Left kidney (tissue), 2 donors: Measurements from ENCODE around the gene UBR1. TPM values are rescaled to one million over a fixed set of nuclear protein-coding genes. Genes with fewer than 3 reads are reported as not detected.

Experiments used
- DNase-seq: peaks from one replicate; pipeline ENCODE4 v3.0.0-alpha.2; 2013
- polyA plus RNA-seq: library from polyadenylated mRNA; unstranded; fragments of 120-200 nt; gene quantifications from one replicate; pipeline ENCODE4 v1.2.1, GENCODE V29; 2013; ENCODE audit not compliant: insufficient read length

The UBR1 gene
- polyA plus RNA-seq, 1 donor: 29.4 TPM

DNA sequence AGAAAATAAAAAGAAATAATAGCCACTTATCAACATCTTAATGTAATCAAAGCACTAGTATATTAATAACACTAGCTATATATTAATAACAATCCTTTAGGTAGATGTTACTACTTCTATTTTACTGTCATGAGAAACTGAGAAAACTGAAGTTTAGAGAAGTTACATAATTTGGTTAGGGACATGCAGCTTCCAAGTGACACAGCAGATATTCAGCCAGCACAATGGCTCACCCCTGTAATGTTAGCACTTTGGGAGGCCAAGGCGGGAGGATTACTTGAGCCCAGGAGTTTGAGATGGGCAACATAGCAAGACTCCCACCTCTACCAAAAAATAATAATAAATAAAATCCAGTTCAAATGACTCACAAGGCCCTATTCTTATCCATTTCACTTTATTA, 1.9 kb upstream of the UBR1 start:
- DNase-seq: no peak

DNA sequence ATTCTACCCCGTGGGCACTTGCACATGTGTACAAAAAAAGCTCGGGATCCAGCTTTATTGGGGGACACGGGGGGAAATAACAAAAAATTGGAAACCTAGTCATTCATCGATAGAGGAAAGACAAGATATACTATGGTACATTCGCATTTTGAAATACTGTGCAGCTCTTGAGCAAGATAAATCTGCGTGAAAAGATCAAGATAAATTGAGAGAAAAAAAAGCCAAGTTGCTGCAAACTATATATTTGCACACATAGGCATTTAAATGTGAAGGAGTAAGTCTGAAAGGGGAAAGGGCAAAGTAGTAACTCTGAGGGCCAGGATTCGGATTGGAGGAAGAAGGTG, 620 bp upstream of the UBR1 start:
- DNase-seq: no peak

DNA sequence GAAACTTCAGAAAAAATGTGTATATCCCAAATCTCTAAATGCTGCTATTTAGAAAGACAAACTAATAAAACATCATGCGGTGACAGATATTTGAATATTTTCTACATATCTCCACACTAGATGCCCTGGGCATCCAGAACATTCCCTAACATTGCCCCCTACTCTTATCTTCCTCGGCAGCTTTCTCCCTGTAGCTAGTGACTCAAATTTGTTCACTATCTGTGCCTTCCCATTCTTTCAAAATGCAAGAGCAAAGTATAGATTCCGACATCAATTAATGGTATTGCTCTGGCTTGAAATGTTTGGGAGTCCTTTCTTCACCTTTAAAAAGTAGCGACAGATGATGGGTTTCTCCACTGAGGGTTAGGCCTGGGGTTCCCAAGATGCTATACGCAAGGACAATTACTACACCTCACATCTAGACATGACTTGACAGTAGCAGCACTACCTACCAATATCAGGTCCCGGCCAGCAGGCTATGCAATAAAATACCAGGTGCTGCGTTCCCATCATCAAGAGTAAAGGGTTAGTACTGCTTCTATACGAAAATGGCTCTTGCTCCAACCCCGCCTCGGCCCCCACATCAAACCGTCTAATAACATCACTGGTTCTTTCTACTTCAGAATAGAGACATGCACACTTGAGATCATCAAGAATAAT, 631 bp downstream of the UBR1 start:
- no peak for DNase-seq

DNA sequence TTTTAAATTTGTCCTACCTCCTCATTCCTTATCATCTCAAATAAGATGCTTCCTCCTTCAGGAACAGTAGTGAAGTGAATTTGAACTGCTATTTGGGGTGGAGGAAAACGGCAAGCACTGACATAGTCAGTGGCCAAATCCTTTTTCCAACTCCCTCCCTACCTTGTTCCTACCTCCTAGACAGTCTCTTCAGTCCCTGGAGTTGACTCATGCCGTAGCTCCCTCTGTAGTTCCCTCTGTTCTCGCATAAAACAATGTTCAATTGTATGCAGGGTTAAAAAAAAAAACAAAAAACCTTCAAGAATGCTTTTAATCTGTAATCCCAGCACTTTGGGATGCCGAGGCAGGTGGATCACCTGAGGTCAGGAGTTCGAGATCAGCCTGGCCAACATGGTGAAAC, 1.4 kb downstream of the UBR1 start:
- no peak for DNase-seq

DNA sequence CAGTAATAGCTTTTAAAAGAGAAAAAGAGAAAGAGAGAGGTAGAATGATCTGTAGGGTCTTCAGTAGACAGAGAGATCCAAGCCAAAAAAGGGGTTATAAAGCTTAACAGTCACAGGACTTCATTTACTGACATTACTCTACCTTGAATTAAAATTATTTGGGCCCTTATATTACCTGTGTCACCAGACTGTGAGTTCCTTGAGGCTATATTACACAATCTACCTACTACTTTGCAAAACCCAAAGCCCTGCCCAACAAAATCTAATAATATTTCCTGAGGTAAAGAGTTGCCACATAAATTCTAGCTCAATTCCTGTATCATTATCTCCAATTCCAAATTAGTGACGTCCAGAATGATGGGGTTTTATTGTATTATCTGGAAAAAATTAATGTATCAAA, 1.9 kb downstream of the UBR1 start:
- no peak for DNase-seq

DNA sequence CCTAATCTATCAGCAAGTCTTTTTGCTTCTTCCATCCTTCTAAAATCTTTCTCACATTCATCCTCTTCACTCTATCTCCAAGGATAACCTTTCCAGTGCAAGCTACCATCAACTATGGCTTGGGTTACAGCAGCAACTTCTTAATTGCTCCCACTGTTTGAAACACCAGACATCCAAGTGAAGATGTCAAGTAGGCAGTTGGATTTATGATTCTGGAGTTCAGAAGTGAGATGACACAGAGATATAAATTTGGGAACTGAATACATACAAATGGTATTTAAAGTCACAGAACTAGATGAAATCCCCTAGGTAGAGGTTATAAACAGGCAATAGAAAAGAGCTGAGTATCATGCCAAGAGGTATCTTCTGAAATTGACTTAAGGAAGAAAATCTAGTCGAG, 3.7 kb downstream of the UBR1 start:
- no peak for DNase-seq

DNA sequence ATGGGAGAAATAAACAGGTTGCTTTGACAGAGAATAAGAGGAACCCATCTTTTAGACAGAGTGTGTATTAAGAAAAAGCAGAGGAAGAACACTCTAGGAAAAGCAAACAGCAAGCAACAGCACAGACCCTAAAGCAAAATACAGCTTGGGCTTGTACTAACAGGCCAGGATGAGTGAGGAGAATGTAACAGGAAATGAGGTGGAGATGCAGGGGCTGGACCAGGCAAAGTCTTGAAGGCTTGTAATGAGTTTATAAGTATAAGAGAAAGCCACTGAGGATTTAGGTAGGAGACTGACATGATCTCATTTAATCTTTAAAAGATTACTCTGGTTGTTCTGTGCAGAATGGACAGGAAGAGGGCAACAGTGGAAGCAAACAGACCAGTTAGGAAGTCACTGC, 4.9 kb downstream of the UBR1 start:
- no peak for DNase-seq

DNA sequence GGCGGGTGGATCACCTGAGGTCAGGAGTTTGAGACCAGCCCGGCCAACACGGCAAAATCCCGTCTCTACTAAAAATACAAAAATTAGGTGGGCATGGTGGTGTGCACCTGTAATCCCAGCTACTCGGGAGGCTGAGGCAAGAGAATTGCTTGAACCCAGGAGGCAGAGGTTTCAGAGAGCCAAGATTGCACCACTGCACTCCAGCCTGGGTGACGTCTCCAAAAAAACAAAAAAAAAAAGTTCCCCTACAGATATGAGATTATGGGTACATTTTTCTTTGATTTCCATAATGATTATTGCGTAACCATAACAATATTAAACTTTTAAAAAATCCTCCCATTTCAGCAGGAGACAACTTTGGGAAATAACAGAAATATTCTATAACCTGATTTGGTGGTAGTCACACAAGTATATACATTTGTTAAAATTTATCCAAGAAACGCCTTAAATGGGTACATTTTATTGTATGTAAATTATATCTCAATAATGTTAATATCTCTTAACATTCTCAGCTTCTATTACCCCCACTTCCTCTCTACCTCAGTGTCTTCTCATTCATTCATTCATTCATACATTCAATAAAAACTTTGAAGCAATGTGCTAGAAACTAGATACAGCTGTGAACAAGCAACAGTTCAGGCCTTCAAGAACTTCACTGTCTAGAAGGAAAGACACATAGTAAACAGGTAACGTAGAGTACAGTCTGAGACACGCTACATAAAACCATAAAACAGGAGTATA, 6.6 kb downstream of the UBR1 start:
- no peak for DNase-seq

DNA sequence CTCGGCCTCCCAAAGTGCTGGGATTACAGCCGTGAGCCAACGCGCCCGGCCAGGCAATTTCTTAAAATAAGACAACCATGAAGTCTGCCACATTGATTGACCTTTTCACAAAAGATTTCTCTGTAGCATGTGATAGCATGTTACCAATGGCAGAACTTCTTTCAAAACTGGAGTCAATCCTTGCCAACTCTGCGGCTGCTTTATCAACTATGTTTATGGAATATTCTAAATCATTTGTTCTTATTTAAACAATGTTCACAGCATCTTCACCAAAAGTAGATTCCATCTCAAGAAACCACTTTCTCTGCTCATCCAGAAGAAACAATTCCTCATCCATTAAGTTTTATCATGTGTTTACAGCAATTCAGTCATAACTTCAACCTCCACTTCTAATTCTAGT, 9.4 kb downstream of the UBR1 start:
- no peak for DNase-seq

DNA sequence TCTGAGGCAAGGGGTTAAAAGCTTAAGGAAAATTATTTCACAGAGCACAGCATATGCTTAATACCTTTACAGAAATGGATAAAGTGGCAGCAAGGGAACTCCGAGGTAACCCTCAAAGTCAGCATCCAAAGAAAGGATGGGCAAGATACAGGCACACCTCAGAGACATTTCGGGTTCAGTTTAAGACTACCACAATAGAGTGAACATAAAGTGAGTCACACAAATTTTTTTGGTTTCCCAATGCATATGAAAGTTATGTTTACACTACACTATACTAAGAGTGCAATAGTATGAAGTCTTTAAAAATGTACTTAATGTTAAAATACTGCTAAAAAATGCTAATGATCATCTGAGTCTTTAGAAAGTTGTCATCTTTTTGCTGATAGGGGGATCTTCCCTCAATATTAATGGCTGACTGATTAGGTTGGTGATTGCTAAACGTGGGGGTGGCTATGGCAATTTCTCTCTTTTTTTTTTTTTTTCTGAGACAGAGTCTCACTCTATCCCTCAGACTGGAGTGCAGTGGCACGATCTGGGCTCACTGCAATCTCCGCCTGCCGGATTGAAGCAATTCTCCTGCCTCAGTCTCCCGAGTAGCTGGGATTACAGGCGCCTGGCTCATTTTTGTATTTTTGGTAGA, 10.0 kb downstream of the UBR1 start:
- DNase-seq: no peak

DNA sequence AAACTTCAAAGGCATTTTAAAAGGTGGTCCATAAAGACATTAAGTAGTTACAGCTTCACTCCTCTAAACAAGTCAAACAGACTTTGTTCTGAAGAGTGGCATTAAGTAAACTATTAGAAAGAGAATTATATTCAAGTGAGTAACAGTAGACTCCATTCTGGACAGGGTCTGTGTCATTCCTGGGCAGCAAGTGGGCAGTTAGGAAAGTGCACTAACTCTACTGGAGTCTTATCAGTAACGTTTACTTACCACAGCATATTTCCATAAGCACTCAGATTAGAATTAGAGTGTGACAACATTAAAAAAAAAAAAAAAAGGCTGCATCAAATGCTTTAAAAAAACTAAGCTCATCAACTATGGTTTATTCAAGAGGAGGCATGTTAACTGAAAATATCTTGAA, 10.6 kb downstream of the UBR1 start:
- no peak for DNase-seq

DNA sequence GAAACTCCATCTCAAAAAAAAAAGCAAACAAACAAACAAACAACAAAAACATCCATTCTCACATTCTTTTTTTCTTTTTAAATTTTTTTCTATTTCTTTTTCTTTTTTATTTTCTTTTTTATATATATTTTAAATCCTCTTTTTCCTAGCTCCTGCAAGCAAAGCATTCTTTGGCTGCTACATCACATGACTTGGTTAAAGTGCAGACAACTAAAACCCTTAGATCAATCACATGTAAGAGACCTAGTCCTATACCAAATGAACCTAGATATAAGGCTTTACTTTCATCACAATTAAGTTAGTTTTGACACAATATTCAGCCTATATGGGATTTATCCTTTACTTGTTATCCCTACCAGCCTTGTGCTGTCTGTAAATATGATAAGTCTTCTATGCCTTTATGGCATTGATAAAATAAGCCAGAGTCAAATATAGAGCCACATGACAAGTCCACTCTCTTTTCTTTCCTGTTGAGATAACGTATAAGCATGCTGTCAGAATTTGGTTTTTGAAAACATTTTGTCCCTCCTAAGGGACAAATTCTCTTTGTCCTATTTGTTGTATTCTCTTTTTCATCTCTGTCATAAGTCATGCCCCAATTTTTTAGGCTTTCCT, 11.3 kb downstream of the UBR1 start:
- no peak for DNase-seq

DNA sequence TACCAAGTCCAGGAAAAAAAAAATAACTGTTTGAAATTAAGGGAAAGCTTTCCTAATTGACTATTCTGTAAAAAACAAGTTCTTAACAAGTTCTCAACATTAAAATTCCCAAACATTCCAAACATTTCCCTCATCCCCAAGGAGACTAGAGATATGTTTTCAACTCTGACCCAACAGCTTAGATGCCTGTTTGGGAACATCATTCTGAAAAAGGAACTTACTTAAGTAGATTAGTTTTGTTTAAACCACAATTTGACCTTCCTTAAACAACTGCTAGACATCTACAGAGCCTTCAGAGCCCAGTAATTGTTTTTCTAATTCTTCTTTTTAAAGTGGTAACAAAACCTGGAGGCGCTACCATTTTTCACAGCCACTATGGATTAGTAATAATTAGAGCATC, 12.8 kb downstream of the UBR1 start:
- DNase-seq: no peak

DNA sequence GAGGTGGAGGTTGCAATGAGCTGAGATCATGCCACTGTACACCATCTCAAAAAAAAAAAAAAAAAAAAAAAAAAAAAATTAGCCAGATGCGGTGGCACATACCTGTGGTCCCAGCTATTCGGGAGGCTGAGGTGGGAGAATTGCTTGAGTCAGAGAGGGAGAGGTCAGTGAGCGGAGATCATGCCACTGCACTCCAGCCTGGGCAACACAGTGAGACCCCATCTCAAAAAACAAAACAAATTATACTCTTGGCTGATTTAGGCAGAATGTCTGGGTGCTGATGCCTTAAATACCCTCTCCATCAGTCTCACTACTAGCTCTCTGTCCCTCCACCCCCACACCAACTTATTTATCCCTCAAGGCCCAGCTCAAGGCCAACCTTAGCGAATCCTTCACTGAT, 14.0 kb downstream of the UBR1 start:
- DNase-seq: no peak

DNA sequence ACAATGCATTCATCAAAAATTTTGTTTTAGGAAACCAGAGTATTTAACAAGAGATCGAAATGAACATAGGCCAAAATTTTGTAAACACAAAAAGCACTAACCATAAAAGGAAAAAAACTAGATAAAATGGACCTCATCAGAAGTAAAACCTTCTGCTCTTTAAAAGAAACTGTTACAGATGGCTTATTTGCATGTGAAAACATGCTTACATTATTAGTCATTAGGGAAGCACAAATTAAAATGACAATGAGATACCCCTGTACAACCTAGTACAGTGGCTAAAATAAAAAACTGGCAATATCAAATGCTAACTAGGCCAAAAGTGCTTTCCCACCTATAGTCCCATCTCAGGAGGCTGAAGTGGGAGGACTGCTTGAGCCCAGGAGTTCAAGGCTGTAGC, 19.3 kb downstream of the UBR1 start:
- no peak for DNase-seq

DNA sequence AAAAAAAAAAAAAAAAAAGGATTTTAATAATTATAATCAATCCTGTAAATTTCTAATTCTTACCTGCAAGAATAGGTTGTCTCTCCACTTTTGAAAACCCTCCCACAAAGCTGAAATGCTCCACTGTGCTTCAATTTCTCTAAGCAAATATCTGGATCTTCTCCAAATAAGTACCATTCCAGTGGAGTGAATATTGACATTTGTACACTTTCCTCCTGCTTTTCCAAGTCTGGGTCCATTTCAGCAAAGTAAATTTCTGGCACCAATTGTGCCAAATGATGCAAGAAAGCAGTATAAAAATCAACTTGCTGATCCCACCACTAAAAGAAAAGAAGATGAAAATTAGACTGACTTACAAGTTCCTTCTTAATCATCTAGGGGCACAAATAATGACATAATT, 19.9 kb downstream of the UBR1 start:
- DNase-seq: no peak

DNA sequence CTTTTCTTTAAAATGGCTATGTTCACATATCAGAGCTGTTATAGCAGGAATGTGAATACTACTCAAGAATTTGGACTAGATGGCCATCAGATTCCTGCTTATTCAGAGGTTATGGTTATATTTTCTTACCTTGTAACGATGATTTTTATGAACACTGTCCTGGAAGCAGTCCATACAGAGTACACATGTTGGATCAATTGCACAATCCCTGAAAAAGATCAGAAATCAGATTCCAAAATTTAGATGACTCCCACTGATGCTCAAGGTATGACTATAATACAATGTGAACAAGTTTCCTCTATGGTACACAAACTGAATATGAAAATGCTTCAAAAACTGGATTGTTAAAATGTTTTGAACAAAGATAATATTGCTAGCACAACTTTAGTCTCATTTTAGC, 23.3 kb downstream of the UBR1 start:
- no peak for DNase-seq

DNA sequence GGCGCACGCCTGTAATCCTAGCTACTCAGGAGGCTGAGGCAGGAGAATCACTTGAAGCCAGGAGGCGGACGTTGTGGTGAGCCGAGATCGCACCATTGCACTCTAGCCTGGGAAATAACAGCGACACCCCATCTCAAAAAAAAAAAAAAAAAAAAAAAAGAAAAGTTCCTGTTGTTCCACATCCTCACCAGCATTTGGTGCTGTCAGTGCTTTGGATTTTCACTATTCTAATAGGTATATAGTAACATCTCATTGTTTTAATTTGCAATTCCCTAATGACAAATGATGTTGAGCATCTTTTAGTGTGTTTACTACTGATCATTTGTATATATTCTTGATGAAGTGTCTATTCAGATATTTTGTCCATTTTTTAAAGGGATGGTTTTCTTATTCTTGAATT, 24.6 kb downstream of the UBR1 start:
- no peak for DNase-seq

DNA sequence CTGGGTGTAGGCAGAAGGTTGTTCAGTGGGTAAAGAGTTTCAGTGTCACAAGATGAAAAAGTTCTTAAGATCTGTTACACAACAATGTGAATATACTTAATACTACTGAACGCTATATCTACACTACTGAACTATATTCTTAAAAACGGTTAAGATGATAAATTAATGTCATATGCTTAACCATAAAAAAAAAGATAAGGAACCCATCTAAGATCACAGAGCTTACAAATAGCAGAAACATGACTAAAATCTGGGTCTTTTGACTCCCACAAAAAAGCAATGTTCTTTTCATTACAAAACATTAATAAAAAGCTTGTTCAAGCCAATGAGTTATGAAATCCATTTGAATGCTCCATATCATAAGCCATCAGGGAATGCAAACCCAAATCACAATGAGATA, 34.4 kb downstream of the UBR1 start:
- DNase-seq: no peak

DNA sequence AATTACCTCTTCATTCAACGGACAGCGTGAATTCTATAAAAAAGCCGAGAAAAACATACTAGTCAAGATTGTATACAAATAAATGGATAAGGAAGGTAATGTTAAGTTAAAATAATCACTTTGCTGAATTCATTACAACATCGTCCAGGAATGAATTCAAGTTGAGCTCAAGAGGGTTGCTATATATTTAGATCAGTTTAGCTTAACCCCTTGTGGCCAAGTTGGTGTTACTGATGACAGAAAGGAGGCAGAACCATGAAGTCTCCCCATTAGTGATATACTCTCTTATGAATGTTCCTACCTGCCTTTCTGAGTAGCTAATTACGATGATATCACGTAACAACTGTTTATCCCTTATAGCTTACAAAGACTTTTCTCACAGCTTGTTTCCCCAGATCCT, 34.9 kb downstream of the UBR1 start:
- DNase-seq: no peak

DNA sequence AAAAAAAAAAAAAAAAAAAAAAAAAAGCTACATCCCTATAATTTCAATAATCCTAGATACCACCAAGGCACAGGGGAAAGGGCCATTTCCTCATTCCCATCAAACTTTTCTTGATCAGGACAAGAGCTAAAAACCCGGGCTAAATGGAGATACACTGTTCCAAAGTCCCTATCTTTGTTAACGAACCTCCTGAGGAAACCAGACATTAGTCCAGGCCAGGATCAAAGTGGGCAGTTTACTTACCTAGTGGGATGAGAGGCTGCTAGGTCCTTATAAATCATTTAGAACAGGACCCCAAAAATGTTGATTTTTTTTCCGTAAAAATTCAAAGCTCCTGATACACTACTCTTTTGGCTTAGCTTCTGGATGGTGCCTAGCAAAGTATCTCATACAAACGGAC, 35.6 kb downstream of the UBR1 start:
- no peak for DNase-seq

DNA sequence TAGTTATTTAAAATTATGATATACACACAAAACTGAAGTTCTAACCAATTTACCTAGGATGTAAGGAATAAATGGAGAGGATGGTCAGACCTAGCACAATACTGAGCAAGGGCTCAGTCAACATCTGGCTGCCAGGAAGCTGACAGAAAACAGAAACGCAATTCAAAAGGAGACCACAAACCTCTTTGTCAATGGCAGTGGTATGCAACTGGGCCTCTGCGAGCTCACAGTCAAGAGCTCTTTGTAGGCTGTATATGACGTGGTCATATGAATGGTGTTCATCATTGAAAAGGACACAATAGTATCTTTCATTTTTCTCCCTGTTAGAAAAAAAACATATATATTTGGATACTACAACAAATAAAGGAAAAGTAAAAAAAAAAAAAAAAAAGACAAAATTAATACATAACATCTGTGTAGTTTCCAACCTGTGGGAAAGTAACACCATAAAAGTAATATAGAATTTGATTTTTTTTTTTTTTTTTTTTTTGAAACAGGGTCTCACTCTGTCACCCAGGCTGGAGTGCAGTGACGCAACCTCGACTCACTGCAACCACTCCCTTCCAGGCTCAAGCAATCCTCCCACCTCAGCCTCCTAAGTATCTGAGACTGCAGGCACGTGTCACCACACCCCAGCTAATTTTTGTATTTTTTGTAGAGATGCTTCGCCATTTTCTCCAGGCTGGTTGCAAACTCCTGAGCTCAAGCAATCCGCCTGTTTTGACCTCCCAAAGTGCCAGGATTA, 37.9 kb downstream of the UBR1 start:
- DNase-seq: no peak

DNA sequence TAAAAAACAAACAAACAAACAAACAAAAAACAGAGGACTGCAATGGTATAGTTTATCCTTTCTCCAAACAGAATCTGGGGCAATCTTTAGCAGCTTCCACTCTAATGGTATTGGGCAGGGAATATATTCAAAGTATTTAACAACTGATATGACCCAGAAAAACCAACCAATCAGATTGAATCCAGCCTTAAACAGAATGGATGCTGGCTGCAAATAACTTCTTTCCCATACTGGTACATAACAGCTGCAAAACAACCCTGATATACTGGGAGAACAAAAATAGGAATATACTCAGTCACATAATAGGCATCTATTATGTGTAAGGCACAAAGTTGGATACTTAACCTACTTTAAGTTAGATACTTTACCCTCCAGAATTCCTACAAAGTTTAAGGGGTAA, 49.1 kb downstream of the UBR1 start:
- no peak for DNase-seq
